Uterus (tissue), 4 donors: ENCODE data around the gene CNDP2. TPM values are rescaled to one million over a fixed set of nuclear protein-coding genes. Genes with fewer than 3 reads are reported as not detected.

Experiments used
- DNase-seq, 2 donors: peaks; one replicate each; pipeline ENCODE4 v3.0.0-alpha.2; 2019 to 2020
- H3K27ac ChIP-seq, 2 donors: fragments of 200-600 bp; sonication (generic); 1 replicate in 1 of 2; 2 replicates in 1 of 2; pipeline ENCODE4 v1.5.1; 2016 to 2018
- H3K27me3 ChIP-seq, 2 donors: fragments of 200-600 bp; sonication (generic); one replicate each; pipeline ENCODE4 v1.5.1; 2018 to 2019; ENCODE audit warnings: control low read depth in 1 of 2
- H3K36me3 ChIP-seq, 2 donors: fragments of 200-600 bp; sonication (generic); one replicate each; pipeline ENCODE4 v1.5.1; 2019; ENCODE audit warnings: control low read depth in 1 of 2
- H3K4me1 ChIP-seq, 2 donors: fragments of 200-600 bp; sonication (generic); one replicate each; pipeline ENCODE4 v1.5.1; 2018 to 2019; ENCODE audit warnings: control low read depth in 1 of 2
- H3K4me3 ChIP-seq, 2 donors: fragments of 200-600 bp; sonication (generic); 1 replicate in 1 of 2; 2 replicates in 1 of 2; pipeline ENCODE4 v1.5.1; 2018 to 2019; ENCODE audit warnings: mild to moderate bottlenecking in 1 of 2
- H3K9me3 ChIP-seq, 2 donors: fragments of 200-600 bp; sonication (generic); one replicate each; pipeline ENCODE4 v1.5.1; 2019; ENCODE audit warnings: control low read depth in 1 of 2
- CTCF ChIP-seq, 4 experiments: fragments of 200-600 bp in 2 of 4; fragments of 450-650 bp in 2 of 4; sonication (generic) in 2 of 4; IDR thresholded peaks; one replicate each; pipeline ENCODE4 v1.5.1; 2016 to 2019; ENCODE audit warnings: antibody characterized with exemption in 4 of 4, mild to moderate bottlenecking in 2 of 4, moderate library complexity in 1 of 4
- POLR2A ChIP-seq, 2 donors: fragments of 450-650 bp; IDR thresholded peaks; one replicate each; pipeline ENCODE4 v1.6.1; 2016; ENCODE audit warnings: antibody characterized with exemption in 2 of 2, mild to moderate bottlenecking in 1 of 2, moderate library complexity in 1 of 2
- intact Hi-C: fragments of 100-400 bp; cut with DNase I; formaldehyde crosslinking; loops from one replicate; pipeline ENCODE4 v1.15.1; 2023; ENCODE audit warnings: low total_unique reads
- total RNA-seq, 4 donors: library from RNA; depleted of rRNA in 3 of 4; stranded (reverse); fragments of >200 nt in 3 of 4; gene quantifications; one replicate each; pipeline versions ENCODE4 v1.1.0 to v1.2.4, GENCODE V29; 2014 to 2023
- donor health status: DM: yes; HTN: yes; CAD: no.

Gene CNDP2
- total RNA-seq, 4 donors from 2014 or later = 56.2 to 149 (median 110) TPM

- H3K36me3 ChIP-seq = no peaks in the 10 kb centered on the region
- no peaks in the 10 kb centered on the region for H3K4me1 ChIP-seq
- H3K27me3 ChIP-seq = no peaks in the 10 kb centered on the region
- TF ChIP-seq POLR2A (IDR thresholded peaks at IDR 0.05) (no peak), CTCF (IDR thresholded peaks at IDR 0.05) (no peak)
- no peak for DNase-seq
- H3K4me3 ChIP-seq = no peak overlapping the region
- no peak overlapping the region for H3K27ac ChIP-seq
- H3K9me3 ChIP-seq = no peaks in the 10 kb centered on the region
- intact Hi-C loops = no loop called here
Measured at GRCh38 chr18:74529811-74530583, 33.8 kb downstream of the CNDP2 start.

GRCh38 chr18:74530584-74530862 lies 34.4 kb downstream of the CNDP2 start:
- H3K4me3 ChIP-seq = no peak overlapping the region
- TF ChIP-seq CTCF (IDR thresholded peaks at IDR 0.05) = no peak
- TF ChIP-seq POLR2A (IDR thresholded peaks at IDR 0.05) = no peak
- H3K27ac ChIP-seq = no peak overlapping the region
- H3K9me3 ChIP-seq = no peaks in the 10 kb centered on the region
- intact Hi-C loops = no loop called here
- H3K36me3 ChIP-seq = no peaks in the 10 kb centered on the region
- no peaks in the 10 kb centered on the region for H3K4me1 ChIP-seq
- no peaks in the 10 kb centered on the region for H3K27me3 ChIP-seq
- no peak for DNase-seq

GRCh38 chr18:74531043-74531442 lies 34.9 kb downstream of the CNDP2 start:
- Histone ChIP-seq H3K4me1 (no peaks in the 10 kb centered on the region), H3K9me3 (no peaks in the 10 kb centered on the region), H3K27me3 (no peaks in the 10 kb centered on the region), H3K4me3 (no peak overlapping the region), H3K27ac (no peak overlapping the region), H3K36me3 (no peaks in the 10 kb centered on the region)
- no peak for TF ChIP-seq CTCF (IDR thresholded peaks at IDR 0.05)
- no peak for TF ChIP-seq POLR2A (IDR thresholded peaks at IDR 0.05)
- intact Hi-C loops = no loop called here
- DNase-seq = no peak

- Histone ChIP-seq H3K4me3 (no peak overlapping the region), H3K36me3 (no peaks in the 10 kb centered on the region), H3K9me3 (no peaks in the 10 kb centered on the region), H3K27ac (no peak overlapping the region), H3K4me1 (no peaks in the 10 kb centered on the region), H3K27me3 (no peaks in the 10 kb centered on the region)
- no peak for DNase-seq
- intact Hi-C loops = no loop called here
- TF ChIP-seq POLR2A (IDR thresholded peaks at IDR 0.05) (no peak), CTCF (IDR thresholded peaks at IDR 0.05) (no peak)
Measured at GRCh38 chr18:74532511-74533025, 36.4 kb downstream of the CNDP2 start.

- TF ChIP-seq POLR2A (IDR thresholded peaks at IDR 0.05) (no peak), CTCF (IDR thresholded peaks at IDR 0.05) (no peak)
- Histone ChIP-seq H3K27me3 (no peaks in the 10 kb centered on the region), H3K4me1 (no peaks in the 10 kb centered on the region), H3K27ac (no peak overlapping the region), H3K9me3 (no peaks in the 10 kb centered on the region), H3K4me3 (no peak overlapping the region), H3K36me3 (no peaks in the 10 kb centered on the region)
- intact Hi-C loops = no loop called here
- DNase-seq = no peak
Measured at GRCh38 chr18:74533666-74534065, 37.5 kb downstream of the CNDP2 start.
